RPMI8226 (cell line): ENCODE results near the gene APOL3.
A peak's percentile ranks its signal among the peaks of the same experiment; 100 is the strongest.
"Not testable (repeated sequence)": the region's sequence is repeated elsewhere in the genome, so short reads cannot be mapped to it uniquely, and the experiment has no call there.

ENCODE experiments used
- DNase-seq: peaks from one replicate; pipeline ENCODE4 v3.0.0-alpha.2; 2015

The APOL3 gene

DNA sequence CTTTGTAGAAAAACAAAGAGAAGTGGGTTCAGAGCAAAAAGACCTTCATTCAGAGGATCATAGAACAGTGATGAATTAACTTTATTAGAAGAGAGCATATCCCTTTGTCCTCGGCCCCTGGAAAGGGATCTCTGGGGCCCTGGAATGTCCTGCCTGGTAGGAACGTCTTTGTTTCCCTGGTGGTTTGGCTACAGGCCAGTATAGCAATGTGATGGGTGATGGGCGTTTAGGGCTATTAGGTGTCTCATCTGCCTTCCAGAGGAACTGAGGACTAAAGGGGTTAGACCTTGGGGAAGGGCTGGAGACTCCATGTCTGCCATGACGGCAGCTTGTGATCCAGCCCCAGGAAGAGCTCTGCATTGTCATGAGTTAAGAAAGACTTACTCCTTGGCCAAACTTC lies 32.0 kb upstream of the APOL3 start:
- no peak for DNase-seq

- no peak for DNase-seq
Measured at GRCh38 chr22:36191106-36191836, 30.7 kb upstream of the APOL3 start.

DNA sequence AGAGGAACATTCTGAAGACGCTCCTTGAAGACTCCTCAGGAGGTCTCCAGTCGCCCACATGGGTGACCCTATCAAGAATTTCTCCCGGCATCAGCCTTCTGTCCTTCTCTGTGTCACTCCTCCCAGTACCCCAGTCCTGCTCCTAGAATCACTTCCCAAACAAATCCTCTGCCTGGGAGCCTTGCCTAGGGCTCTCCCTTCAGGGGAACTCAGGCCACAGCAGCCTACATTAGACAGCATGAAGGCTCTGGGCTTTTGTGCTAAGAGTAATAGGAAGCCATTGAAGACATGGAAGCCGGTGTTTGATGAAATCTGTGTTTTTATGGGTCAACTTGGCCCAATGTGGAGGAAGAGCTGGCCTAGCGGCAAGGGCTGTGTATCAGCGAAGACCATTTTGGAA lies 27.3 kb upstream of the APOL3 start:
- not testable (repeated sequence) for DNase-seq

DNA sequence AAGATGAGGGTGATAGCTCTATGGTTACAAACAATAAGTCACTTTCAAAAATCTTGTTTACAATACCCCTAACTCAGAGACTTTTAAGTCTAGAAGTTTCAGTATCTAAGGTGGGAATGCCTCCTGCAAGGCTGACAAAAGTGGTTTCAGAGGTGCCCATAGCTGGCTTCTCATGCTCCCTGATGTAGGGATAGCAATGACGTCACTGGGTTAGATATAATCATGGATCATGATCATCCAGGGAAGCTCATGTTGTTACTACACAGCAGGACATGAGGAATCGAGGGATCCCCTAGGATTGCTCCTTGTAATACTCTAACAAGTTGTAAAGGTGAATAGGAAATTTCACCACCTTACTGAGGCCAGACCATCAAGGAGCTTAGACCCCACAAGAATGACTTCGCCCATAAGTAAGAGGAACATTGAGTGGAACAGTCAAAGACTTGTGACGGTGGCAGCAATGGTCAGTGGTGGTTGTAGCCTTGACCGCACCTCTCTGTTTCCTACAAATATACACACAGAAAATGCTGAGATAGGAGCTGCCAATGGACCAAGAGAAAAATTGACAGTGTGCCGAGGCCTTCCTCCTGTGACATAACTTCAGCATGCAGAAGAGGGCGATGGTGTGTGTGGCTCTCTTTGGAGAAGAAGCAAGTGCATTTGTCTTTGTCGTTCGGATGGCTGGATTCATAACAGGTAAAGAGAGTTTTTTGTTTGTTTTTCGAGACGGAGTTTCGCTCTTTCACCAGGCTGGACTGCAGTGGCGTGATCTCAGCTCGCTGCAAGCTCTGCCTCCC lies 25.5 kb upstream of the APOL3 start:
- no peak for DNase-seq

GRCh38 chr22:36184433-36185025 lies 24.0 kb upstream of the APOL3 start:
- DNase-seq = peak; percentile 16

GRCh38 chr22:36183446-36183845 lies 22.9 kb upstream of the APOL3 start:
- no peak for DNase-seq

DNA sequence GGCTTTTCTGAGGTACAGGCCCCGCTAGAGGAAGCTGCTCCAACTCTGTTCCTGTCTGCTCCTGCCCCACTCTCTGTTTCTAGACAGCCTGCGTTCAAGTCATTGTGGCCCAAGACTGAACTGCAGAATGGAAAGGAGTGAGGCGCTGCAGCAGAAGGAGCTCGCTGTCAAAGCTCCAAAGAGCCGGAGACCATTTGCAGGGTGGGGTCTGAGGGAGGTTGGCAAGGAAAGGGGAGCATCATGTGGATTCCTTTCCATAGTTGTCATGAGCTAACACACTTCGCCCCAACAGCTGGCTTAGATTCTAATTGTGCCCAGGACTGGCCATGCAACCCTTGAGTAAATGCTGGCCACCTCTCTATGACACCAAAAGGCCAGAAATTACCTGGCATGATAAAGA lies 22.3 kb upstream of the APOL3 start:
- DNase-seq = no peak

DNA sequence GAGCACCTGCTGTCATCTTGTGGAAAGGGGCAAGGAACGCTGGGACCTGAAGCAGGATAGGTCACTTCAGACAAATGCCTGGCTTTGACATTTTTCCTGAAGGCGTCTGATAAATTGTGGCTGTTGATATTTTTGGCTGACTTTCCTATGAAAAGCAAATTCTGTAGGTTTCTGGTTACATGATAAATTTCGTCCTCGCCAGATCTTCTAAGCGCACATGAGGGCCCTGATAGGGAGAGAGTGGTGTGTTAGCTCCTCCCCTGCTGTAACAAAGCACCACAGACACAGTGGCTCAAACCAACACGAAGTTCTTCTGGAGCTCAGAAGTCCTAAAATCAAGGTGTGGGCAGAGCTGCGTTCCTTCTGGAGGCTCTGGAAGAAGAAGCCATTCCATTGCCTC lies 21.5 kb upstream of the APOL3 start:
- no peak for DNase-seq

DNA sequence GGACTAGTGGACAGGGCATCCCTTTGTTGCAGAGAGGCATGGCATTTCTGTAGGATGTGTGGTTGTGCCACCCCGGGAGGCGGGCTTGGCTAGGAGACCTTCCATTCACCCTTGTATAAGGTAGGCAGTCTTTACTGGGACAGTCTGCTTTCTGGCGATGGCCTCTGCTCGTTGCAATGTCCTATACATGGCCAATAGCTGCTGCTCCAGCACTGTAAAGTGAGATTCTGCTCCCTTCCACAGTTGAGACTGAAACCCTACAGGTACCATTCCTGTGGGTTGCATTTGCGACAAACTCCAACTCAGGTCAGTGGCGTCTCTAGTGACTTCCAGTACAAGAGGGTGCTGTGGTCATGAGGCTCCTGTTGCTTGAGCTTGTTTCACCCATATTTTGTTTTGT lies 20.4 kb upstream of the APOL3 start:
- no peak for DNase-seq

DNA sequence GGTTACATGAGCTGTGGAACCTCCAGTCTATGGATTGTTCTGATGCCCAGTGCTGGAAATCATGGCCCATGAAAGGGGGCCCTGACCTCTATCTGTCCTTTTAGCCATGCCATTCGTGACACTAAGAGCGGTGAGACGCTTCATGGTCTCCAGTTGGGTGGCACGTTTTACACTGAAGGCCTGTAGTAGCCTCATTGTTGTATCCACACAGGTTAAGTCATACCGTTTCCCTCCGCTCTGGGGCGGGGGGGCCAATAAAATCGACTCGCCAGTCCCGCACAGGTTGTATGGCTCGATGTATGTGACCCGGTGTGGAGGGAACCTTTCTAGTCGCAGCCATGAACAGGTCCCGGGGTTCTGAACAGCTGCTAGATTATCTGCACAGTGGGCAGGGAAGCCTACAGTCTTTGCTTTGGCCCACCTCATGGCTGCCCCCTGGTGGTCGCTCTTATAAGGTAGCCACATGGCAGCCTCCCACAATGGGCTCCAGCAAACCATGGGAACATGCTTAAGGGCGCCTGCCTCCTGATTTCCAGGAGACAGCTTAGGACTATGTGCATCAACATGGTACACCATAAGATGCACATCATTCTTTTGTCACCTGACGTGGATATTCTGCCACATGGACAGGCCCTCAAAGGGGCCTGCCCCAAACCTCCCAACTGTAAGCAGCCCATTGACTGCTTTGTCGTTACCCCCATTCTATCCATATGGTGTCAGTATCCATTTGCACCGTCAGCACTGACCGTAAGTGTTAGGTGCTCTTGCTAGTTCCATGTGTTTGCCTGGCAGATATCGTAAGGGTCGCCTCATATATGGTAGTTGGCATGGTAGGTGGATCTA lies 19.7 kb upstream of the APOL3 start:
- peak; percentile 69 for DNase-seq

DNA sequence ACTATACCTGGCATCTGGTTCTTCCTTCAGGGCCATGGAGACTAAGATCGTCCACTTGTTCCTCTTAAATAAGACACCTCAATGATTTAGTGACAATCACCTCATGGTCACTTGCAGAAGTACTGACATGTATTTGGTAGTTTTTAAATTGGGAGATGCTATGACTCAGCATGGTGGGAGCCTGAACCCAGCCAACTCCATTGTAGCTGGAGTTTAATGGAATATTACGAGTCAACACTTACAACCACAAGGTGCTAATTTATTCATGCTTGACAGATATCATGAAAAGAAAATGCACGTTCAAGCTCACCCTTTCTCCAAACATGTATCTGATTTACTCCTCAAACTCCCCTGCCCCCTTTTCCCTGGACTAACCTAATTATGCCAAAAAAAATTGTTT lies 16.6 kb upstream of the APOL3 start:
- DNase-seq = no peak

DNA sequence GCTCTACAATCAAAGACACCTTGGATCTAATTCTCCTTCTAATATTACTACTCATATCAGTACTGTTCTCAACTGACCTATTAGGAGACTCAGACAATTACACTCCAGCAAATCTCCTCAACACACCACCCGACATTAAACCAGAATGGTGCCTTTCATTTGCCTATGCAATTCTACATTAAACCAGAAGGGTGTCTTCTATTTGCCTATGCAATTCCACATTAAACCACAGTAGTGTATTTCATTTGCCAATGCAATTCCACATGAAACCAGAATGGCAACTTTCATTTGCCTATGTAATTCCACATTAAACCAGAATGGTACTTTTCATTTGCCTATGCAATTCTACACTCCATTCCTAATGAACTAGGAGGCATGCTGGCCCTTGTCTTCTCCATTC lies 15.3 kb upstream of the APOL3 start:
- DNase-seq = no peak

- DNase-seq = no peak
Measured at GRCh38 chr22:36171941-36172340, 11.4 kb upstream of the APOL3 start.

- DNase-seq = no peak
Measured at GRCh38 chr22:36166518-36167220, 6.1 kb upstream of the APOL3 start.

GRCh38 chr22:36166086-36166485 lies 5.5 kb upstream of the APOL3 start:
- DNase-seq = no peak

DNA sequence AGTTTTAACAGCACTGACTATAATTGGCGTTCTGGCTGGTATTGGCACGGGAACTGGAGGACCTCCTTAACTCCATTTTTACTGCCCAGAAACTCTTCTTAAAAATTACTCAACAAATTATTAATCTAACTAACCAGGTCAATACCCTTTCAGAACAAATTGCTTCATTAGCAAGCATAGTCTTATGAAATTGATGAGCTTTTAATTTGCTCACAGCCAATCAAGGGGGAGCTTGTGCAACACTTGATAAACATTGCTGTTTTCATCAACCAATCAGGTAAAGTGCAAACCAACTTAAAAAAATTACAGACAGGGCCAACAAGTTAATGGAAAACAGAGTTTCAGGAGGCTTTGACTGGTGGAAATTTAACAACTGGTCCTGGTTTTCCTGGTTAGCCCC lies 4.6 kb upstream of the APOL3 start:
- no peak for DNase-seq

GRCh38 chr22:36164621-36165020 lies 4.1 kb upstream of the APOL3 start:
- DNase-seq = no peak

DNA sequence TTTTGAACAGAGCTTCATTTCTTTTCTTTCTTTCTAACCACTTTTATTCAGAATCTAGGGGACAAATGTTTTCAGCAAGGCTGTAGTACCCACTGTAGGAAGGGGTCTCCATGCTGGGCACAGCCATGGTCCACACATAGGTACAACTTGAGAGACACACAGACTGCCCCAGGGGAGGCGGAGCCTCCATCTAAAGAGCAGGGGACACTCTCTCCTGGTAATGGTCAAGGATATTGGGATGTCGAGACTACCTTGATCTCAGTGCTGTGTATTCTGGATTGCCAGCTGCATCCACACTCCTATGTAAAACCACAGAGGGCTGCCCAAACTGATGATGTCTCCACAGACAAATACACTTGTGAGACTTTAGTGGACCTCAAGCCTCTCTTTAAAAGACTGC lies 2.9 kb upstream of the APOL3 start:
- no peak for DNase-seq

GRCh38 chr22:36162127-36163034 lies 1.8 kb upstream of the APOL3 start:
- DNase-seq = peak; percentile 28

DNA sequence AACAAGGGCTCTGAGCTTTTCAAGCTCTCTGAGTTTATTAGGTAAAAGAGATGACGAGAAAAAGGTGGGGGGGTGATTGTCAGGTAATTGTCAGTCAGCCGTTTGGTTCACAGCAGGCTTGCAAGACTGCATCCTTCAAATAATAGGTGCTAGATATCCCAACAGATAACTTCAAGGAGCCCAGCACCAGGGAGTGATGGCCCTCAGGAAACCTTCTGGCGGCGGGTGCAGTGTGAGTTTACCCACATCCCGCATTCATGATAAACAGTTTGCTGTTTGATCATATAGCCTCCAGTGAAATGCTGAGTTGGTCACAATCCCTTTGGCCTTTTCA lies 1.2 kb upstream of the APOL3 start:
- peak; percentile 17 for DNase-seq
